Naive B cell (primary cell): Measurements from ENCODE around the gene ADAMTSL3. TPM values are rescaled to one million over a fixed set of nuclear protein-coding genes. Genes with fewer than 3 reads are reported as not detected.
"Not testable (repeated sequence)": the region's sequence is repeated elsewhere in the genome, so short reads cannot be mapped to it uniquely, and the experiment has no call there.

ENCODE experiments used
- ATAC-seq, 2 donors: fragments of 150-1000 bp; cut with Tn5 transposase; 2 replicates each; pipeline ENCODE4 v1.10.0; 2021; ENCODE audit warnings: low read depth in 2 of 2, mild to moderate bottlenecking in 2 of 2, moderate library complexity in 2 of 2
- DNase-seq: peaks from one replicate; pipeline ENCODE4 v3.0.0; 2022
- H3K27ac Mint-ChIP-seq, 6 donors: one replicate each; pipeline ENCODE4 v1.8.0; 2020 to 2022; ENCODE audit warnings: mild to moderate bottlenecking in 6 of 6, mixed read lengths in 6 of 6, moderate library complexity in 5 of 6, inconsistent platforms in 2 of 6
- H3K27me3 Mint-ChIP-seq, 3 donors: one replicate each; pipeline ENCODE4 v1.8.0; 2021 to 2022; ENCODE audit warnings: mixed read lengths in 3 of 3, mild to moderate bottlenecking in 1 of 3
- H3K36me3 Mint-ChIP-seq, 2 donors: one replicate each; pipeline ENCODE4 v1.8.0; 2020 to 2022; ENCODE audit warnings: mixed read lengths in 2 of 2, inconsistent platforms in 1 of 2, mild to moderate bottlenecking in 1 of 2
- H3K4me1 Mint-ChIP-seq, 3 donors: one replicate each; pipeline ENCODE4 v1.8.0; 2020 to 2022; ENCODE audit warnings: mixed read lengths in 3 of 3, inconsistent platforms in 1 of 3, mild to moderate bottlenecking in 1 of 3, moderate library complexity in 1 of 3
- H3K4me3 Mint-ChIP-seq, 8 donors: one replicate each; pipeline ENCODE4 v1.8.0; 2020 to 2022; ENCODE audit warnings: mild to moderate bottlenecking in 8 of 8, mixed read lengths in 8 of 8, moderate library complexity in 8 of 8, inconsistent platforms in 2 of 8
- H3K9me3 Mint-ChIP-seq, 7 donors: one replicate each; pipeline ENCODE4 v1.8.0; 2020 to 2022; ENCODE audit warnings: mixed read lengths in 7 of 7, mild to moderate bottlenecking in 5 of 7, inconsistent platforms in 2 of 7, moderate library complexity in 1 of 7
- polyA plus RNA-seq, 6 donors: library from polyadenylated mRNA; unstranded; fragments of 300-500 nt; fragmentation: Illumina TruSeq; gene quantifications; one replicate each; pipeline ENCODE4 v1.2.3, GENCODE V29; 2021; ENCODE audit warnings: low read depth in 6 of 6

Gene ADAMTSL3
- polyA plus RNA-seq, 6 donors from 2014 or later, result not detected

GRCh38 chr15:84010246-84010645, 356.3 kb downstream of the ADAMTSL3 start:
- DNase-seq (no peak), ATAC-seq (no peak)
- H3K36me3 Mint-ChIP-seq, result peaks cover 7 to 8% of the 10 kb centered on the region in 2 donors
- peaks cover 4 to 26% (median 11%) of the 10 kb centered on the region in 7 donors for H3K9me3 Mint-ChIP-seq
- H3K4me1 Mint-ChIP-seq, result no peaks in the 10 kb centered on the region
- no peak overlapping the region for H3K27ac Mint-ChIP-seq
- H3K27me3 Mint-ChIP-seq, result peaks cover 0 to 13% (median 0%) of the 10 kb centered on the region in 3 donors
- no peak overlapping the region for H3K4me3 Mint-ChIP-seq

DNA sequence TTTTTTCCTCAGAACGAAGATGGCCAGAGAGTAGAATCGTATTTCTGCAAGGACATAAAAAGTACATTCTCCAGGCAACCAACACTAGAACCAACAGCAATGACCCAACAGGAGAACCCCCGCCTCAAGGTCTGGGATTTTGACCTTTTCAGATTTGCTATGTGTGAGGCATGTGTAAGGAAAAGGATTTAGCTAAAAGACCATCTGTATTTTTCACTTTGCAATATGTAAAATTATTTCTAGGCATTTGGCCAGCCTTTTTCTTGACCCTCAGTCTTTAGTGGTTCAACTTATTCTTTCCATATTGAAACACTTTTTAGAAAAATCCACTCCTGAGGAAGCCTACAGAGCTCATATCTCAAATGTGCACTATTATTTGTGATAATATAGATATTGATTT, 362.4 kb downstream of the ADAMTSL3 start:
- Mint-ChIP-seq H3K4me1 (no peaks in the 10 kb centered on the region), H3K9me3 (peaks cover 2 to 22% (median 9%) of the 10 kb centered on the region in 7 donors), H3K27me3 (no peaks in the 10 kb centered on the region), H3K36me3 (peaks cover 7 to 8% of the 10 kb centered on the region in 2 donors), H3K27ac (no peak overlapping the region), H3K4me3 (no peak overlapping the region)
- DNase-seq (no peak), ATAC-seq (no peak)

DNA sequence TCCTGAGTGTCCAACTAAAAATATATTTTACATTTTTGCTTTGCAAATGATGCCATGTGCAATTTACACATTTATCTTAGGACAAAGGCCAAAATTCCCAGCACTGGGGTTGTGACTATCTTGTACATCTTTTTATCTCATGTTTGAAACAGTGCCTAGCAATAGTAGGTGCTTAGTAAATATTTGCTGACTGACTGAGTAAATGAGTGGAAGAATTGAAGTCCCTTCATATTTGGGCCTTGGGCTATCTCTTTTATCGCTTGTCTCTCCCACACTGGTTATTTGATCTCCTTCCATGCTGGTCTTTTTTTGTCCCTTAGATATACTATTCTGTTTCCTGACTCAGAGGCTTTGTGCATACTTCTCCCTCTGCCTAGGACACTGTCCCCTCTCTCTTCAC, 368.6 kb downstream of the ADAMTSL3 start:
- DNase-seq, result no peak

GRCh38 chr15:84023636-84024035, 369.7 kb downstream of the ADAMTSL3 start:
- Mint-ChIP-seq H3K9me3 (peaks cover 2 to 25% (median 5%) of the 10 kb centered on the region in 7 donors), H3K4me3 (no peak overlapping the region), H3K36me3 (peaks cover 0 to 2% of the 10 kb centered on the region in 2 donors), H3K27me3 (no peaks in the 10 kb centered on the region), H3K4me1 (no peaks in the 10 kb centered on the region), H3K27ac (no peak overlapping the region)
- DNase-seq (no peak), ATAC-seq (no peak)

More for the DNA sequence above, 368.6 kb downstream of the ADAMTSL3 start:
- Mint-ChIP-seq H3K36me3 (no peaks in the 10 kb centered on the region), H3K27me3 (no peaks in the 10 kb centered on the region), H3K9me3 (peaks cover 0 to 15% (median 0%) of the 10 kb centered on the region in 7 donors), H3K4me3 (no peak overlapping the region), H3K27ac (no peak overlapping the region), H3K4me1 (no peaks in the 10 kb centered on the region)
- no peak for ATAC-seq

DNA sequence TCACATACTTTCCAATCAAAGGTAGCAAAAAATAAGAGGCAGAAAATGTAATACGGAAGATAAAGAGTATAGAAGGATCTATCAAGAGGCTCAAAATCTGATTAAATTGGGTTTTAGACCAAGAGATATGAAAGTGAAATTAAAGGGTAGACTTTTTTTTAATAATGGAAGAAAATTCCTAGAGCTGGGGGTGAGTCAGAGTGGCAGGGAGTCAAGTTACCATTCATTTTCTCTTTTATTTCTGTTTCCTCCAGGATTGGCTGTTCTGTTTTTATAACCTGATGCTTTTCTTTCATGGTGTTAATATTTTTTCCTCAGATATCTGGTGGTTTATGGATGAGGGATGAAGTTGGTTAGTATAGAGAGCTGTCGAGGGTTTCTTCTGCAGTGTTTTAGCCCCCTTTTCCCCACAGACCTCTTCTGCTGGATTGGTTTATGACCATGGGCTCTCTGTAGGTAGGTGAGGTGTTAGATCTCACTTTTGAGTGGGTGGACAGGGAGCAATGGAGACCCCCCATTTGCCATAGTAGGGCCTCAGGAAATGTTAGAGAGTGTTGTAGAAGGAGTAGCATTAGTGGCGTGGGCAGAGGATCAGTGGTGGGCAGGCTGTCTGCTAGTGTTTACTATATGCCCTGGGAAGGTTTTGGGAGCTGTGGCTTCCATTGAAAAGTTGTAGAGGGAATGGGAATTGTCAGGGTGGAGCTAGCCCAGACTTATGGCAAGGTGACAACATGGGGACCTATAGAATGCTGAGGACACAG, 380.1 kb downstream of the ADAMTSL3 start:
- no peak for ATAC-seq
- peaks cover 4 to 19% (median 10%) of the 10 kb centered on the region in 7 donors for H3K9me3 Mint-ChIP-seq
- no peak overlapping the region for H3K4me3 Mint-ChIP-seq
- H3K27me3 Mint-ChIP-seq, result peaks cover 8 to 12% (median 11%) of the 10 kb centered on the region in 3 donors
- no peak overlapping the region for H3K27ac Mint-ChIP-seq
- no peak for DNase-seq
- H3K4me1 Mint-ChIP-seq, result no peaks in the 10 kb centered on the region
- H3K36me3 Mint-ChIP-seq, result peaks cover 1 to 5% of the 10 kb centered on the region in 2 donors

GRCh38 chr15:84034578-84035398, 380.9 kb downstream of the ADAMTSL3 start:
- ATAC-seq (no peak), DNase-seq (no peak)
- no peaks in the 10 kb centered on the region for H3K36me3 Mint-ChIP-seq
- H3K27ac Mint-ChIP-seq, result no peak overlapping the region
- H3K4me1 Mint-ChIP-seq, result no peaks in the 10 kb centered on the region
- peaks cover 0 to 11% (median 4%) of the 10 kb centered on the region in 7 donors for H3K9me3 Mint-ChIP-seq
- H3K4me3 Mint-ChIP-seq, result no peak overlapping the region
- H3K27me3 Mint-ChIP-seq, result peaks cover 8 to 18% (median 15%) of the 10 kb centered on the region in 3 donors

GRCh38 chr15:84035399-84035766, 381.5 kb downstream of the ADAMTSL3 start:
- Mint-ChIP-seq H3K27me3 (peaks cover 8 to 24% (median 21%) of the 10 kb centered on the region in 3 donors), H3K27ac (no peak overlapping the region), H3K4me1 (no peaks in the 10 kb centered on the region), H3K36me3 (no peaks in the 10 kb centered on the region), H3K9me3 (peaks cover 0 to 9% (median 2%) of the 10 kb centered on the region in 7 donors), H3K4me3 (no peak overlapping the region)
- ATAC-seq (no peak), DNase-seq (no peak)

- Mint-ChIP-seq H3K4me1 (no peaks in the 10 kb centered on the region), H3K36me3 (no peaks in the 10 kb centered on the region), H3K27me3 (peaks cover 11 to 31% (median 29%) of the 10 kb centered on the region in 3 donors), H3K9me3 (peaks cover 0 to 6% (median 2%) of the 10 kb centered on the region in 7 donors), H3K4me3 (no peak overlapping the region), H3K27ac (no peak overlapping the region)
- DNase-seq (no peak), ATAC-seq (no peak)
These were observed 383.4 kb downstream of the ADAMTSL3 start for GRCh38 chr15:84037301-84037700.

GRCh38 chr15:84042434-84043056, 388.6 kb downstream of the ADAMTSL3 start:
- not testable (repeated sequence) for ATAC-seq, H3K4me3 Mint-ChIP-seq, H3K4me1 Mint-ChIP-seq, H3K27ac Mint-ChIP-seq, DNase-seq
- Mint-ChIP-seq H3K36me3 (peaks cover 0 to 13% of the 10 kb centered on the region in 2 donors), H3K9me3 (peaks cover 14 to 30% (median 20%) of the 10 kb centered on the region in 7 donors), H3K27me3 (peaks cover 8 to 25% (median 19%) of the 10 kb centered on the region in 3 donors)

DNA sequence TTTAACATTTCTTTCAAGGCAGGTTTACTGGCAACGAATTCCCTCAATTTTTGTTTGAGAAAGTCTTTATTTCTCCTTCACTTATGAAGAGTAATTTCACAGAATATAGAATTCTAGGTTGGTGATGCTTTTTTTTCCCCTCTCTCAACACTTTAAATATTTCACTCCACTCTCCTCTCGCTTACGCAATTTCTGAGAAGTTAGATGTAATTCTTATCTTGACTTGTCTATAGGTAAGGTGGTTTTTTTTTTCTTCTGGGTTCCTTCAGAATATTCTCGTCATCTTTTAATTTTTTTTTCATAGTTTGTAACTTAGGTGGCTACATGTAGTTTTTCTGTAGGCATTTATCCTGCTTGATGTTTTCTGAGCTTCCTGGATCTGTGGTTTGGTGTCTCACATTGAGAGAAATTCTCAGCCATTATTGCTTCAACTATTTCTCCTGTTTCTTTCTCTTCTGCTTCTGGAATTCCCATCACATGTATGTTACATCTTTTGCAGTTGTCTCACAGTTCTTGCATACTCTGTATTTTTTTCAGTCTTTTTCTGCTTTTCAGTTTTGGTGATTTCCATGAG, 392.2 kb downstream of the ADAMTSL3 start:
- H3K36me3 Mint-ChIP-seq, result peaks cover 0 to 13% of the 10 kb centered on the region in 2 donors
- DNase-seq (no peak), ATAC-seq (no peak)
- H3K4me3 Mint-ChIP-seq, result no peak overlapping the region
- no peaks in the 10 kb centered on the region for H3K4me1 Mint-ChIP-seq
- H3K9me3 Mint-ChIP-seq, result peaks cover 14 to 33% (median 23%) of the 10 kb centered on the region in 7 donors
- peaks cover 5 to 6% (median 6%) of the 10 kb centered on the region in 3 donors for H3K27me3 Mint-ChIP-seq
- H3K27ac Mint-ChIP-seq, result no peak overlapping the region

- not testable (repeated sequence) for H3K27me3 Mint-ChIP-seq
These were observed 395.6 kb downstream of the ADAMTSL3 start for GRCh38 chr15:84049480-84049879.

DNA sequence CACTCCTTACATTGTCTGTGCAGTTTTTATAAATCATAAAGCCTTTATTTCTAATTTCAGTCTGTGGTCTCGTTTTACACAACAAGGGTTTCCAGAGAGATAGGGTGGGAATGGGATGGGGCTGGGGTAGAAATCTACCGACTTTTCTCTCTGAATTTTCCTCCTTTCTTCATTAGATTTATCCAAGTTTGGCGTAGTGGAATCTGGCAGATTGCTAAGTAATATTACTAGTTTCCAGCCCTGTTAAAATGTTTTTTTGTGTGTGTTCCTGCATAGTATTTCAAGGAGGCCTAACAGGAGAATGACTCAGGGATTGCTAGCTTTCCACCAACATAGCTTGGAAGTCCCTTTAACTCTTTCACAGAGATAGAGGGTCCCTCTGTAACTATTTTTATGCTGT, 396.2 kb downstream of the ADAMTSL3 start:
- Mint-ChIP-seq H3K36me3 (peaks cover 0 to 13% of the 10 kb centered on the region in 2 donors), H3K4me1 (no peaks in the 10 kb centered on the region), H3K27ac (no peak overlapping the region), H3K9me3 (peaks cover 14 to 32% (median 21%) of the 10 kb centered on the region in 7 donors), H3K4me3 (no peak overlapping the region), H3K27me3 (peaks cover 0 to 6% (median 6%) of the 10 kb centered on the region in 3 donors)
- ATAC-seq (no peak), DNase-seq (no peak)

More at GRCh38 chr15:84049480-84049879, 395.6 kb downstream of the ADAMTSL3 start:
- H3K4me1 Mint-ChIP-seq, DNase-seq, H3K4me3 Mint-ChIP-seq, ATAC-seq, H3K27ac Mint-ChIP-seq: not testable (repeated sequence)
- Mint-ChIP-seq H3K36me3 (peaks cover 0 to 13% of the 10 kb centered on the region in 2 donors), H3K9me3 (peaks cover 14 to 32% (median 21%) of the 10 kb centered on the region in 7 donors)

DNA sequence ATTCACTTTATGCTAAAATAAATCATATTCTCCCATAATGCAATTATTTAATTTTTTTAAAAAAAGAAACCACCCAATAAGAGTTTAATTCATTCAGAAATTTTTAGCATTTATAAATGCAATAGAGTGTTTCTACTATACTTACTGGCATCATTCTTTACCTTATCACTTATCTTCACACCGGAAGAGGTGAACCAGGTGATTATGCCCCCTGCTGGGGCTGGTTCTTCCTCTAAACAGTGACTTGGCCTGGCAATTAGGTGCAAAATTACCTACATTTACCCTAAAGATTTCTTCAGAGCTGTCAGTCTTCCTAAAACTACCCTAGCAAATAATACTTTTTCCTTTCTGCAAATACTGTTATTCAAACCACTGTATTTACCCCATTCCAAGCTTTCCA, 397.2 kb downstream of the ADAMTSL3 start:
- peaks cover 8 to 24% (median 16%) of the 10 kb centered on the region in 7 donors for H3K9me3 Mint-ChIP-seq
- ATAC-seq, H3K4me1 Mint-ChIP-seq, H3K36me3 Mint-ChIP-seq, H3K4me3 Mint-ChIP-seq, H3K27ac Mint-ChIP-seq, DNase-seq, H3K27me3 Mint-ChIP-seq: not testable (repeated sequence)
